ENCODE data around the gene FAM171A1. TPM values are rescaled to one million over a fixed set of nuclear protein-coding genes. Genes with fewer than 3 reads are reported as not detected.
A peak's percentile ranks its signal among the peaks of the same experiment; 100 is the strongest.

Gene FAM171A1
- total RNA-seq, 1 experiment from 2014 or later: 18.7 TPM

- no peak for DNase-seq (ENCODE audit: low read depth)
These were observed 3.1 kb upstream of the FAM171A1 start for GRCh38 chr10:15374156-15374555.

DNA sequence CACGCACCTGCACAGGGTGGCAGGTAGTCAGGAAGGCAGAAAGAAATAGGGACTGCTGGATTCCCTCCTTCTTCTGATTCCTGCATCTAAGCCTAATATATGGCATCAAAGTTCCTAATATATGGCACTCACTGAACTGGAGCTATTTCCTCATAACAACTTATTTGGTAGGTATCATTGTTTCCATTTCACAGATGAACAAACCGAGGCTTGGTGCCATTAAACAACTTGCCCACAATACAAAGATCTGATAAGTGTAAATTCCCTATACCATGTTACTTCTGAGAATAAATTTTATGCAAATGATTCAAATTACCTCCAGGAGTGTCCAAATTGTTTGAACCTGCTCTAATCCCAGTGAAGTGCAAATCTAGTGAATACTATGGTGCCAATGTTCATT, 2.1 kb upstream of the FAM171A1 start:
- no peak for DNase-seq (ENCODE audit: low read depth)

DNA sequence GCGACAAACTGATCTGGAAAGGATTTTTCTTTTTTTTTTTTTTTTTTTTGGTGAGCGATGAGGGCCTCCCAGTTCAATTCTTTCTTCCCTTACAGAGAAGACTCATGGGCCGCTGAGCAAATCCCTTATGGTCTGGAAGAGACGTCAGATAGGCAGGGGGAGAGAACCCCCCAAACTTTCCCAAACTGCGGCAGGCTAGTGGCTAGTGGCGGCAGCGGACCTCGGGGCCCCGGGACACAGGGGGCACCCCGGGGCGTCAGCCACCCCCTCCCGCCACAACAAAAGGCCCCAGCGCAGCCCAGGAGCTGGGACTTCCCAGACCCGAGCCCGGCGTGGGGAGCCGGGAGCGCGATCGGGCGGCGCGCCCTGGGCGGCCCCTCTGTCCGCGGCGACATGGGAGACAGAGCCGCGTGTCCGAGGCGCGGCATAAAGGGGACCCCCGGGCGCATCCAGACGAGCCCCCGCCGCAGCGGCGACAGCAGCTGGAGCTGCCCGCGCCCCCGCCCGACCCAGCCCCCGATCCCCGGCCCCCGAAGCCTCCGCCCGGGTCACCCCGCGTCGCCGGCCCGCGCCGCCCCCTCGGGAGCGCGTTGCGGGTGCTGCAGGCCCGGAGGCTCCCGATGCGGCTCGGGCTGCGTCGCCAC, 755 bp downstream of the FAM171A1 start:
- peak; percentile 27 for DNase-seq (ENCODE audit: low read depth)

DNA sequence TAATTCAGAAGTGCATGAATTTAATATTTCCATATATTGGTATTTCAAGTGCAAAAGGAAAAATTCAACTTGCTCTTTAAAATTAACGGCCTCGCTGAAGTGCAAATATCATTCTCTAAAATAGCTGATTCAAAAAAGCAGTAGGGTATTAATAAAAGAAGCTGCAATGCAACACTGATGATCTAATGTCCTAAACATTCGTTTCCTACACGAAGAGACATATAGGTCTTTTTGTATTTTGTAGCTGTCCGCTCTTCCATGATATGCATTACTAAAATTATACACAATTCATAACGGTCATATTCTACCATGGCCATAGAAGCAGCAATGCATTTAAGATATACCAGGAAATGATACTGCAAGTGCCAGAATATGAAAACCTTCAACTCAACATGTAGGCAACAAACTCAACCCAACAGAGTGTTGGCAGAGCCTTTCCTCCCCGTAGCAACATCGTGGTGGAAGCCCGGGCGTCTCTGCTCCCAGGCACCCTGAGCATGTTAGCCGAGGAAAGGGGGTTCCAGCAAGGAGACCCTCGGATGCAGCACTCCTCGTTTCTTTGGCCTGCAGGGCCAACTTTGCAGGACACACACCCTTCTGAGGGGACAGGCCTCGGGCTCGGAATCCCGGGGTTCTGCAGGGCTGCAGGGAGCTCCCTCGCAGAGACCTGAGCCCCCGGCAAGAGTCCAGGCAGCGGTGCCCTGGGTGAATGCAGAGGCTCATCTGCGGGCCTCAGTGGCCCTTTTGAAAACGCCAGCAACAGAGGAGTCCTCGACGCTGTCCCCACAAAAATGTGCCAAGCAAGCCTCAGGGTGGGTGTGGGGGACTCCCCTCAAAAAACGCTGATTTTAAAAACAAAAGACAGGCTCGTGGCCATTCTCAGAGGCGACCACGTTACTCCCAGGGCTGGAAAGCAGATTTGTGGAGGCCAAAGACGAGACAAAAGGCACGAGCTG, 1.6 kb downstream of the FAM171A1 start:
- DNase-seq (ENCODE audit: low read depth): no peak

DNA sequence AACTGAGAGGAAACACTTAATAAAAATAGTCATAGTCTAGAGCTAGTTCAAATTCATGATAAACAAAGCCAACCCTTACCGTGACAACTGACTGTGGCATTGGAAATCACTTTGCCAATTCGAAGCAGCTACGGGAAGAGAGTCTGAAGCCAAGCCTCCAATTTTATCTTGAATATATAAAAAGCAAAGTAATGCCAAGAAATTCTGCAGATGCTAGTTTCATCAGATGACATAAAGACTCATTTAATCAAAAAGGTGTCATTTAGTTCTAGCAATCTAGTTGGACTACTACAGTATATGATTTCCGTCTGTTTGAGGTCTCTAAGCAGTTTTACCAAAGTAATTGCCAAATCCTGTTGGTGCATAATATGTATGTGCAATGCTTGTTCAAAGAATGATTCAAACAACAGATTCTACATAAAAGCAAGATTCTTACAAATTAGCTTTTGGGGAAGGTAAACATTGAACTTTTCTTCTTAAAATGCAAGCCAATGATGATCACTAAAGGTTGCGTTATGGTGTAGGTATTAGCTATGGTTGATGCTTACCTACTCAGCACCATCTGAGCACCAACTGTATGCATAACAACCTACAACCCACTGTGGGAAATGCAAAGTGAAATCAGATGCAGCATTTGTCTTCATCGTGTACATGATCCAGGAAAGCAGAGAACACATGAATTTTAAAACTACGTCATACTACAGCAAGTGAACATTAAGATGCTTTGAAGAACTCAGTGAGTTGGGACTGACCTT, 2.8 kb downstream of the FAM171A1 start:
- DNase-seq (ENCODE audit: low read depth): no peak

GRCh38 chr10:15367296-15368085, 3.6 kb downstream of the FAM171A1 start:
- DNase-seq (ENCODE audit: low read depth): no peak

GRCh38 chr10:15365692-15366091, 5.4 kb downstream of the FAM171A1 start:
- DNase-seq (ENCODE audit: low read depth): no peak

DNA sequence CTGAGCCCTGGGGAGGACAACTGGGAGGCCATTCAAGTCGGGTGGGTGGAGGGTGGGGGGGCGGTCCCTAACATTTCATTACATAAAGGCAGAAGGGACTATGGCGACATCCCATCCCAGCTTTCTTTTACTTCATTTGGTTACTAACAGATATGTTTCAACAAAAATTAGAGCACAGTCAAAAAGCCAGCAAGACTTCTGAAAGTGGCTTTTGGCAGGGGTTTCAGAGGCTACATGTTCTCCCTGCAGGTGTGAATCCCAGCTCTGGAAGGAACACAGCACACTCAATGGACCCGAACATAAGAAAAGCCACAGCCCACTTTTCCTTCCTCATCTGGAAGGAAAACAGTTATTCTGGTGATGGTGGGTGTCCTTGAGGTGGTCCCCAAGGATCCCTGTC, 7.1 kb downstream of the FAM171A1 start:
- DNase-seq (ENCODE audit: low read depth): no peak

DNA sequence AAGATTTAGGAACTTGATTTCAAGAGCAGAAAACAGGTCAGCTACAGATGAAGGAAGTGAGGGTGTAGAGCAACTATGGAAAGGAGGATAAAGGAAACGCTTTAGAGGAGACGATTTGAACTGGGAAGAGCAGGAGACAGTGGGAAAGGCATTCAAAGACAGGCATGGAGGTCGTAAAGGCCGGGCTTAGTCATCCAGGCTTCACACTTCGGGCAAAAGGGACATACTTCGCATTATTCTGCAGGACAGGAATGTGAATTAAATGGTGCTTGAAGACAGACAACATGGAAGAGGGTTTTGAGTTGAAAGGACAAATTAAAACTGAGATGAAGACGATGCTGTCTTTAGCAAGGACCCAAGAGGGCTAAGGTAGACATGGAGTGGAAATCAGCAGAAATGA, 8.1 kb downstream of the FAM171A1 start:
- peak; percentile 46 for DNase-seq (ENCODE audit: low read depth)

- no peak for DNase-seq (ENCODE audit: low read depth)
These were observed 10.0 kb downstream of the FAM171A1 start for GRCh38 chr10:15361131-15361530.

DNA sequence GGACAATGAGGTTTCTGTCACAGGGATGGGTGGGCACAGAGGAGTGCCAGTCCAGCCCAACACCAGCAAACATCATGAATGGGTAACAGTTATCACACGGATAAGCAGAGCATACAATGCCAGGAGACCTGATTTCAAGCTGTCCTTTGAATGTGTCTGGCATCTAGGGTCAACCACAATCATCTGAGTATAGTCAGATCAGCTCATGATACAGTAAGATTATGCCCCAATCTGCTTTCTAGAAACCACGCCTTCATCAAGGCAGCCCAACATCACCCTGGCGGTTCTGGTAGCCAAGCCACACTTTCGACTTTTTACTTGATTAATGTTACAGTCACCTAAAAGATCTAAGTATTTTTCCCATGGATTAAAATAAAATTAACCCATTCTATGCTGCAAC, 10.5 kb downstream of the FAM171A1 start:
- DNase-seq (ENCODE audit: low read depth): no peak

DNA sequence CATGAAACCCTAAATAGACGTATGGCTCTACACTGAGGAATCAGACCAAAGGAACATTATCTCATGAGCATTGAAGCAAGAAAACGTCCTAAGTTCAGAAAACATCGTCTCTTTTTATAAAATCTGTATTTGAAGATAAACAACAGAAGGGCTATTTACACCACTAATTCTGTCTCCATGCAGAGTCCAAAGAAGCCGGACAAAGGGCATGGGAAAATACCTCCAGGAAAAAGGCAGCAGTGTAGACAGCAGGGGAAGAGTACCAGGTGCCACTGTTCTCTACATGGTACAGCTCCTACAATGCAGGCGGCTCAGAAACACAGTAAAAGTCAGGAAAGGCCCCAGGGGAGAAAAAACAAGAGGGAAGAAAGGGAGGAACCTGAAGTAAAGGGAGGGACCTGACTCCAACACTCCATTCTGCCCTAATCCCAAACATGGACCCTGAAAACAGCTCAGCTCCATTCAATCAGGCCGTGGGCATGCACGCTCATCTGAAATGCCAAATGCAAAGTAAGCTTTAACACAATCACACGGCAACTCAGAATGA, 17.5 kb downstream of the FAM171A1 start:
- DNase-seq (ENCODE audit: low read depth): no peak

DNA sequence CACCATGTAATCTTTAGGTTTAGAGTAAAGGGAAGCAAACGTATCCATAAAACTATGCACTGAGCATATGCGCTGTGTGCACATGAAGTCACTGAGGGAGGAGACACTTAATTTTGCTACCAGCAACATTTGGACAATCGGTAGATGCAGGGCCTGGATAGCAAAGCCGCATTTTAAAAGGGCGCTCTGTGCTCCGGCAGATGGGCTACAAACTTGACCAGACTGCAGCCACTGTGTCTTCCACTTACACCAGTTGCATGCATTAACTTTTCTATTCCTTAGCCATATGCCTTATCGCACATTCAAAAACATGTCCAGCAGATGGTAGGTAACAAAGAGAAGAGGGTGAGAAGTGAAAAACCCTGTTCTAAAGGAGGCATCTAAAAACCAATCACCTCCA, 18.3 kb downstream of the FAM171A1 start:
- no peak for DNase-seq (ENCODE audit: low read depth)

- DNase-seq (ENCODE audit: low read depth): no peak
These were observed 18.9 kb downstream of the FAM171A1 start for GRCh38 chr10:15352201-15352600.

DNA sequence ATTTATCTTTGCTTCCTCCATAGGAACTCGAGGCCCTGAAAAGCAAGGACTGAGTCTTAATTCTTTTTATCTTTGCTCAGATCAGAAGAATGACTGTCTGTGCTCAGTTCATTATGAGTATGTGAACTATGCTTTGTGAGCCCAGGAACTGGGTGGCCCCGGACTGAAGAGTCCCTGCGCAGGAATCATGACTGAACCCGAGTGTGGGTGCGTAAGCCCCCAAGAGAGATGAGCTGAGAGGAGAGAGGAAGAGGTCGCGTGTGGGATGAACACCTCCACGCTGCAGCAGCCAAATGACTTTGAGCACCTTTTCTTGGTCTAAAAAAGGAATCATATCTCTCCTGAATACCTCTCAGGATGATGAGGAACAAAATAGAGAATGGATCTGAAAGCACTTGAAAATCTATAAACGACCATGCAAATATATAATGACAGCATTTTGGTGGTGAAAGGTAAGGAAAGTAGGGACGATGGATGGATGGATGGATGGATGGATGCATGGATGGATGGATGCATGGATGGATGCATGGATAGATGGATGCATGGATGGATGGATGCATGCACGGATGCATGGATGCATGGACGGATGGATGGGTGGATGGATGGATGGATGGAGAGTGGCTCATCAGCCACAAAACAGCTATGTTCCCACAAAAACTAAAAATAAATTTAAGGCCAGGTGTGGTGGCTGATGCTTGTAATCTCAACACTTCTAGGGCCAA, 19.8 kb downstream of the FAM171A1 start:
- DNase-seq (ENCODE audit: low read depth): no peak

GRCh38 chr10:15349112-15349511, 22.0 kb downstream of the FAM171A1 start:
- no peak for DNase-seq (ENCODE audit: low read depth)

- DNase-seq (ENCODE audit: low read depth): peak; percentile 51
These were observed 22.5 kb downstream of the FAM171A1 start for GRCh38 chr10:15348579-15348978.

GRCh38 chr10:15347150-15347549, 23.9 kb downstream of the FAM171A1 start:
- DNase-seq (ENCODE audit: low read depth): no peak

DNA sequence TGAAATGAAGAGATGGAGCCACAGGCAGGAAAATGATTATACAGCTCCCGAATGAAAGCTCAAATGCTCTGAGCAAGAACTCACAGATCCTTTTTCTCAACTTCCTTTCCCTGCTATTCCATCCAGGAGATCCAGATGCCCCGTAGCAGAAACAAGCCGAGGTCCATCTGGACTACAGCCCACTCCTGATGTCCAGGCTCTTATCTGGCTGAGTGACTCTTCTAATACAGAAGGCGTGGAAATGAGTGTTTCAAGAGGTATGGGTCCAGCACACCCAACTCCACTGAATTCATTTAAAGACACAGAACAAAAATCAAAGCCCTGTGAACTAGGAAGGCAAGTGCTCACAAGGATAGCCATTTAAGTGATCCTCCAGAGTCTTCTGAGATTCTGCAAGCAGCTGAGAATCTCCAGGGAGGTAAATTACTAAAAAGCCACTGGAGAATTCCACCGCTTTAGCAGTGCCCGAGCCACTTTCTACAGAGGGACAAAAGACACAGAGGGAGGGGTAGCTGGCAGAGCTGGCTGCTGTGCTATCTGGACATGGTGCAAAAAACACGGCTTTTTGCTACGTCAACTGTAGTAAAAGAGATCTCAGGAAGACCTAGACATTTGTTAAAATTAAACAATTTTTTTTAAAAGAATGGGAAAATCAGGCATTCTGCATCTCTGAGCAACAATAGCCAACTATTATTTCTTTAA, 24.5 kb downstream of the FAM171A1 start:
- DNase-seq (ENCODE audit: low read depth): no peak

DNA sequence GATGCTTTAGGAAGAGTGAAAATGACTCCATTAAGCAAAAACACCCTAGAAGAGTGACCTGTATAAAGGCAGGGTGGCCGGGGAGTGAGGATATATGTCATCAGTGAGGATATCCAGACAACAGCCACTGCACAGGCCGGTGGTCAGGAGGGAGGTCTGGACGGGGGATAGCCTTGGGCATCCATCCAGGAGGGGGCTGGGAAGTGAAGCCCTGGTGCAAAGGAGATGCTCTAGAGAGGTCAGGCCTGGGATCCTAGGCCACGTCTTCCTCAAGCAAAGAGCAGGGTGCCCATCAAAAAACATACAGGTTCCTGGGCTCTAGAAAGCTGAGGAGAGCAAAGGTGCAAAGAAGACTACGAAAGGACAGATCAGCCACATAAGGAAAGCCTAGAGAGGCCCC, 25.6 kb downstream of the FAM171A1 start:
- no peak for DNase-seq (ENCODE audit: low read depth)
